Gastrocnemius medialis (tissue), 4 donors: ENCODE measurements around the gene ARHGEF37.

Experiments
- POLR2A ChIP-seq, 2 donors: fragments of 450-650 bp; IDR thresholded peaks; one replicate each; pipeline ENCODE4 v1.6.1; 2017; ENCODE audit warnings: antibody characterized with exemption in 2 of 2, mild to moderate bottlenecking in 2 of 2, moderate library complexity in 2 of 2
- TF ChIP-seq, protein P1 (sequence below), 5 experiments: fragments of 450-650 bp in 3 of 5; fragments of 200-600 bp in 2 of 5; sonication (generic) in 2 of 5; IDR thresholded peaks in 4 of 5; conservative IDR thresholded peaks in 1 of 5; 1 replicate in 4 of 5; 2 replicates in 1 of 5; pipeline ENCODE4 v1.5.1; 2016 to 2019; ENCODE audit warnings: antibody characterized with exemption in 5 of 5, mild to moderate bottlenecking in 3 of 5, moderate library complexity in 3 of 5

DNA sequence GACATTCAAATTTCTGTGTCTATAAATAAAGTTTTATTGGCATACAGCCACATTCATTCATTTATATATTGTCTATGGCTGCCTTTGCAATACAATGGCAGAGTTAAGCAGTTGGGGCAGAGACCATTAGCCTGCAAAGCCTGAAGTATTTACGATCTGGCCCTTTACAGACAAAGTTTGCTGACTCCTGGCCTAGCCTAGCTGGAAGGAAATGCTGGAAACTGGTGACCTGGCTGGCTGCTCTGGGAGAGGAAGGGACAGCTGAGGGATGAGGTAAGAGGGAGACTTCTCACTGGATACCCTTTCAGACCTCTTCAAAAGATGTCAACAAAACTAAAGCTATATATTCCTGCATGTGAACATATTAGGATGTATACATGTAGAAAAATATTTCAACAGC, 82.8 kb downstream of the ARHGEF37 start:
- TF ChIP-seq, protein P1, sequence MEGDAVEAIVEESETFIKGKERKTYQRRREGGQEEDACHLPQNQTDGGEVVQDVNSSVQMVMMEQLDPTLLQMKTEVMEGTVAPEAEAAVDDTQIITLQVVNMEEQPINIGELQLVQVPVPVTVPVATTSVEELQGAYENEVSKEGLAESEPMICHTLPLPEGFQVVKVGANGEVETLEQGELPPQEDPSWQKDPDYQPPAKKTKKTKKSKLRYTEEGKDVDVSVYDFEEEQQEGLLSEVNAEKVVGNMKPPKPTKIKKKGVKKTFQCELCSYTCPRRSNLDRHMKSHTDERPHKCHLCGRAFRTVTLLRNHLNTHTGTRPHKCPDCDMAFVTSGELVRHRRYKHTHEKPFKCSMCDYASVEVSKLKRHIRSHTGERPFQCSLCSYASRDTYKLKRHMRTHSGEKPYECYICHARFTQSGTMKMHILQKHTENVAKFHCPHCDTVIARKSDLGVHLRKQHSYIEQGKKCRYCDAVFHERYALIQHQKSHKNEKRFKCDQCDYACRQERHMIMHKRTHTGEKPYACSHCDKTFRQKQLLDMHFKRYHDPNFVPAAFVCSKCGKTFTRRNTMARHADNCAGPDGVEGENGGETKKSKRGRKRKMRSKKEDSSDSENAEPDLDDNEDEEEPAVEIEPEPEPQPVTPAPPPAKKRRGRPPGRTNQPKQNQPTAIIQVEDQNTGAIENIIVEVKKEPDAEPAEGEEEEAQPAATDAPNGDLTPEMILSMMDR (IDR thresholded peaks at IDR 0.05 in 4 of 5, conservative IDR thresholded peaks at IDR 0.05 in 1 of 5) = no peak
- TF ChIP-seq POLR2A (IDR thresholded peaks at IDR 0.05) = no peak
